Cortex of kidney (tissue), 1 donor: ENCODE results near the gene SYT9.
"Not testable (repeated sequence)": the region's sequence is repeated elsewhere in the genome, so short reads cannot be mapped to it uniquely, and the experiment has no call there.

Experiments used
- DNase-seq: peaks from one replicate; lab custom pipeline; 2025; lab: John Stamatoyannopoulos, UW

SYT9 gene

DNA sequence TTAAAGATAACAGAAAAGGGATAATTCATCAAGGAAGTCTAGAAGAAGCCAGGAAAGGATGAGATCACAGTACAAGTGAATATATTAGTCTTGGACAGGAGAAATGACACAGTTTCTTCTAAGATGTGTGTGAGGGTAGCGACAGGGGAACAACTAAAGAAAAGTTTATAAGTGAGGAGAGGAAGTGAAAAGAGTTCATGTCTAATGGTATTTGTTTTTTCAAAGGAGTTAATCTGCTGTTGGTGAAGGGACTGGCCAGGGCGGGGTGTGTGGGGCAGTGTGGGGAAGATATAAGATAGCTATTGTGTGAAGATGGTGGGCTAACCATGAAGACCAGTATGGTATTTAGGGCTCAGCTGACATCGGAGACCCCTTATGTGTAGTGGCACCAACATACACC, 254.5 kb downstream of the SYT9 start:
- DNase-seq, result no peak

DNA sequence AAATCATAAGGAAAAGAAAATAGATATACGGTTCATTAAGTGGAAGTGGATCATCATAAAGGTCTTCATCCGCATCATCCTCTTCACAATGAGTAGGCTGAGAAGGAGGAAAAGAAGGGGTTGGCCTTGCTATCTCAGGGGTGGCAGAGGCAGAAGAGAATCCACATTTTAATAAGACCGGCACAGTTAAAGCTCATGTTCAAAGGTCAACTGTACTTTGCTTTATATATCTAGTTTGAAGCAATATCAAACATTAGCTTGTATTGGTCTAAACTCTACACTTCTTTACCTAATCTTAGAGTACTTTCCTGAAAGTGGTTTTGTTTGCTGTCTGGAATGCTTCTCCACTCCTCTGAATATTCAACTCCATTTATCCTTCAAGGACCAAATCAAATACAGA, 256.4 kb downstream of the SYT9 start:
- DNase-seq, result no peak

DNA sequence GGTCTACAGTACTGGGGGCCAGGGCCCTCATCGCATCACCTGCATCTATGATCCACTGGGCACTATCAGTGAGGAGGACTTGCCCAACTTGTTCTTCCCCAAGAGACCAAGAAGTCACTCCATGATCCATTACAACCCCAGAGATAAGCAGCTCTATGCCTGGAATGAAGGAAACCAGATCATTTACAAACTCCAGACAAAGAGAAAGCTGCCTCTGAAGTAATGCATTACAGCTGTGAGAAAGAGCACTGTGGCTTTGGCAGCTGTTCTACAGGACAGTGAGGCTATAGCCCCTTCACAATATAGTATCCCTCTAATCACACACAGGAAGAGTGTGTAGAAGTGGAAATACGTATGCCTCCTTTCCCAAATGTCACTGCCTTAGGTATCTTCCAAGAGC, 258.3 kb downstream of the SYT9 start:
- DNase-seq, result no peak

DNA sequence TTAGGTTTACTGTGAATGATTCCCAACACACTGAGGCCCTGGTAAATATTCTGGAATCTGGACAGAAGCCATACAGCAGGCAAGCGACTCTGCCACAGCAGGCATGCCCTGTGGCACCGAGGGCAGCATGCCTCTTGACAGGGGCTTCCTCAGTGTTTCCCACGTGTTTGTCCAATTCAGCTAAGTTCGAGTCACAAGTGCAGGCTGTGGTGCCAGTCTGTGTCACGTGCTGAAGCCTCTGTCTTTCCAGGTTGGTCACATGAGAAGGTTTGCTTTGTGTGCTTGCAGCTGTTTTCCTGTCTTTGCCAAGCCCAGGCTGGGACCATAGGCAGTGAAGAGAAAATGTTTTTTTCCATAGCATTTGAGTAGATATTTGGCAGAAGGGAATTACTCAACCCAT, 259.7 kb downstream of the SYT9 start:
- no peak for DNase-seq

DNA sequence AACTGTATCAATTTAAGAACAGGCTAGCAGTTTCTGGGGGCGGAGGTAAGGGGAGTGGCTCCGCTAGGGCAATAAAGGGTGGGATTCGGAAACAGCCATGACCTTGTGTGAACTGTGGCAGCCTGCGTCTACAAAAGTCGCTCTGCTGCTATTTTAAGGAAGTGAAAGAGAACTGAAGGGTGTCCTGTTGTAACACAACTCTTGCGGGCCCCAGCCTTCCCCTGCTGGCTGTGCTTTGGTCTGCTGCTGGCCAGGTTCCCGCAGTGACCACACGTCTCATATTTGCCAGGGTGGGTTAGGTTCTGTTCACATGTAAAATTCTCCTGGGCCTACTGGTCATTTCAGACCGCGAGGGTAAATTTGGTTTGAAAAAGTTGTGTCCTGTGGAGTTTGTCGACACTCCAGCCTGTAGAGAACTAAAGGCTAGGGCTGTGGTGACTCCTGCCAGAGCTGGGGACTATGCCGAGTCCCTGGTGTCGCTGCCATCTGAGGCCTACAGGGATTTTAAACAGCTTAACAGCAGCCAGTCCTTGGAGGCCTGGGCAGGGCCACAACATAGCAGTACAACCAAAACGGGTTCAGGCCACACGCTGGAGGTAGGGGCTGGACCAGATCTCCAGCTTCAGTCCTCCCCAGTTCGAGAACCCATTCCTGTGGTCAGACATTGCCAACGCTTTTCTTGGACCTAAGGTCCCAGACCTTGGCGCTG, 261.0 kb downstream of the SYT9 start:
- no peak for DNase-seq

DNA sequence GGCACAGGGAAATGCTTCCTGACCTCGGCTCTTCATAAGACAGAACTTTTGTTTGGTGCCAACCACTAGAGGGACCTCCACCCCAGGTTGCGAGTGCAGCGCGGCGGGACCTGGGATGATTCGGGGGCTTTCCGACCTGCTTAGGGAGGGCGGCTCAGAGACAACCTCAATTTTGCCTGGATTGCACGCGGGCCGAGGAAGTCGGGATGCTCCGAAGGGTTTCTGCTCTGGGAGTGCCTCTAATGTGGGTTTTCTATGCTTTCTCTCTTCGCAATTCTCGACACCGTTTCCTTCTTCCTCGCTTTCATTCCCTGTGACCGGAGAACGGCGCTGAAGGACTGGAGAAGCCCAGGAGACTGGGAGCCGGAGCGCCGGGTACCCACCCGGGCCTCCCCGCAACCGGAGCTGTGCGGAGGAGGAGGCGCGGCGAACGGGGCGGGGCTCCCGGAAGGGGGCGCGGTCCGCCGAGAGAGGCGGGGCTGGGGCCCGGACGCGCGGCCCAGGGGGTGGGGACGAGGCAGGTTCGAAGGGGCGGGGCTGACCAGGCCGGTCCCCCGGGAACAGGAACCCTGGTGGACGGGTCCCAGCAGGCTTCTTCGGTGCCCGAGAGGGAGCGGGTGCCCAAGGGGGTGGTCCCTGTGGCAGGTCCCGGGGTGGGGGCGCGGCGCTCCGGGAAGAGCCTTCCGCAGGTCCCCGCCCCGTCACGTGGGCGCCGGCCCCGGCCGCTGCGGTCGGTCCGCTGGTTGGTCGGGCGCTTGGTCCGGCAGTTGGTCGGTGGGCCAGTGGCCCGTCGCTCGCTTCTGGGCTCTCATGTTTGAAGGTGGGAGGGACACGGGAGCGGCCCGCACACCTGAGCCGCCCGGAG, 261.8 kb downstream of the SYT9 start, which contains the start of gene PPFIBP2:
Gene PPFIBP2 (plus strand): TSS at position 766 of the 865 bp plus-strand sequence. CDS start 35,477 bp downstream, outside the sequence.
- DNase-seq, result peak; percentile 86

DNA sequence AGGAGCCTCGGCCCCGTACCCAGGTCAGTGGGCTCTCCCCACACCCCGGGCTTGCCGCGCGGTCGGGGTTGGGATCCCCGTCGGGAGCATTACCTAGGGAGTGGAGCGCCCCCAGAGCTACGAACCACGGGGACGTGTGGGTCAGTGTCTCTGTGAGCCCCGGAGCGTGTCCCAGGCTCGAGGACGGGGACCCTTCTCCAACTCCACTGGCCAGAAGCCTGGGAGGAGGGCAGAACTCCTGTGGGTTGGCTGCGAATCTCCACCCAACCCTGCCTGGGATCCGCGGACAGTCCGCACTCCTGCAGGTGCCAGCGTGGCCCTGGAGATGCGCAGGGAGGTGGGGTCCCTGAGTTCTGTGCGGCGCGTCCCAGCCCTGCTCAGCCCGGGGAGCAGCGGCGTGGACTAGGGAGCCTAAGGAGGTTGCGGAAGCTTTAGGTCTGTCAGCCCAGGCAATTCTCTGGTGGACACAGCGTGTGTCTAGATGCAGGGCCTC, 262.4 kb downstream of the SYT9 start:
- DNase-seq, result no peak

DNA sequence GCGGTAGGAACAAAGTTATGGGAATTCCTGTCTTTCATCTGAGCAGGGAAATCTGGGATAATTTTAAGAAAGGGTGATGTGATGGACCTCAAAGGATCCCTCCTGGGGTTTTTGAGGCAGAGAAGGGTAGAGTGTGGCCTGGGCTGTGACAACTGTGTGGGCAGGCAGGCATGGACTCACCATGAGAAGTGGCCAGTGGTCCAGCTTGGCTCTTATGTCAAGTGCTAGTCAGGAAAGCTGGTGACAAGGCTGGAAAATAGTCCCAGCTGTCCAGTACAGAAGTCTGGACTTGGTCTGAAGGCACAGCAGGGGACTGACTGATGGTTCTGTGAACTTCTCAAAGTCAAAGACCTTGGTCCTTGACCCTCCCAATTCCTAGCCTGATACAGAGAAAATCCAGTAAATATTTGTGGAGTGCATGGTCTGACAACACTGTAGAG, 263.8 kb downstream of the SYT9 start:
- no peak for DNase-seq

DNA sequence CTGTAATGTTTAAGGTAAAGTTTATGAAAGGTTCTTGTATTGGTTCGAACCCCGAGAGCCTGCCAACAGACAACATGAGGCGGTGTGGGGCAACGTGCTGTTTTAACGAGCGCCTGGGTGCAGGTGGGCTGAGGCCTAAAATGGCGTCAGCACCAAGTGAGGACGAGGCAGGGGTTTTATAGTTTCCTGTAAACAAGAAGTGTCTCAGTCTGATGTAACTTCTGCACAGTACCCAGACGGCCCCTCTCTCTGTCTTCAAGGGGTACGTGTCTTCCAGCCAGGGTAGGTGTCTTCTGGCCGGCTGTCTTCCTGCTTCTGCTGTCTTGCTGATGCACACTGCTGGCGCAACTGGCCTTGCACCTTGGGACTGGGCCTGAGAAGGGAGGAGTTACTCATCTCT, 264.8 kb downstream of the SYT9 start:
- no peak for DNase-seq

DNA sequence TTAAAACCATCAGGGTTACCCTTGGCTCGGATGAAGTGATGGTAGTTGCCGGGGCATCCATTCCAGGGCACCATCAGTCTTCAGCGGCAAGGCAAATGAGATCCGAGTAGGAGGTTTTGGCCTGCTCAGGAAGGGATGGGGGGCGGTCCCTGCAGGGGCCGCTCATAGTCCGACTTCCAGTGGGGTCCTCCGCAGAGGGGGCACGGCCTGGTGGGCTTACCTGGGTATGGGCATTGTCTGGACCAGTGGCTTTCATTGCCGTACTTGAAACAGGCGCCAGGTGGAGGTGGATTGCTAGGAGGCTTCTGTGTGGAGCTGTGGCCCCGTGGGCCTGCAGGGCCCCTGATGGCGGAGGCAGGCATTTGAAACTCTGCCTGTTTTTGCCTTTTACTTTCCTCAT, 266.0 kb downstream of the SYT9 start:
- not testable (repeated sequence) for DNase-seq
